GM19043 (cell line): ENCODE measurements around the gene MBNL3.

Experiments used
- ATAC-seq: cut with Tn5 transposase; IDR thresholded peaks from one replicate; pipeline ENCODE4 v1.9.1; 2021; ENCODE audit warnings: low read depth; ENCODE audit not compliant: unreplicated experiment

Gene MBNL3

GRCh38 chrX:132488819-132489577 is at the start of gene MBNL3:
Gene MBNL3 (minus strand): TSS chrX:132489038. CDS start chrX:132439611, 49,427 bp downstream.
- peak; percentile 35 for ATAC-seq

GRCh38 chrX:132533409-132533808 is 44.6 kb upstream of the MBNL3 start:
- no peak for ATAC-seq

GRCh38 chrX:132532913-132533312 is 44.1 kb upstream of the MBNL3 start:
- ATAC-seq: no peak

- ATAC-seq: no peak
Measured at GRCh38 chrX:132532097-132532496, 43.3 kb upstream of the MBNL3 start.

- ATAC-seq: no peak
Measured at GRCh38 chrX:132520792-132521191, 32.0 kb upstream of the MBNL3 start.

GRCh38 chrX:132520213-132520612 is 31.4 kb upstream of the MBNL3 start:
- ATAC-seq: no peak

GRCh38 chrX:132518401-132518800 is 29.6 kb upstream of the MBNL3 start:
- no peak for ATAC-seq

GRCh38 chrX:132508834-132509233 is 20.0 kb upstream of the MBNL3 start:
- ATAC-seq: no peak

- ATAC-seq: no peak
Measured at GRCh38 chrX:132505116-132505515, 16.3 kb upstream of the MBNL3 start.

- ATAC-seq: no peak
Measured at GRCh38 chrX:132504417-132504816, 15.6 kb upstream of the MBNL3 start.

GRCh38 chrX:132501606-132502005 is 12.8 kb upstream of the MBNL3 start:
- no peak for ATAC-seq

- no peak for ATAC-seq
Measured at GRCh38 chrX:132497432-132497831, 8.6 kb upstream of the MBNL3 start.

GRCh38 chrX:132493095-132493494 is 4.3 kb upstream of the MBNL3 start:
- no peak for ATAC-seq

- ATAC-seq: peak; percentile 43
Measured at GRCh38 chrX:132491191-132491590, 2.4 kb upstream of the MBNL3 start.

GRCh38 chrX:132489578-132490419 is 961 bp upstream of the MBNL3 start:
- ATAC-seq: peak; percentile 27

- no peak for ATAC-seq
Measured at GRCh38 chrX:132488180-132488705, 595 bp downstream of the MBNL3 start.

GRCh38 chrX:132486599-132487178 is 2.1 kb downstream of the MBNL3 start:
- ATAC-seq: no peak

- no peak for ATAC-seq
Measured at GRCh38 chrX:132483951-132484350, 4.9 kb downstream of the MBNL3 start.

GRCh38 chrX:132483488-132483887 is 5.3 kb downstream of the MBNL3 start:
- no peak for ATAC-seq

- no peak for ATAC-seq
Measured at GRCh38 chrX:132482632-132483031, 6.2 kb downstream of the MBNL3 start.

- no peak for ATAC-seq
Measured at GRCh38 chrX:132481449-132481848, 7.4 kb downstream of the MBNL3 start.
